Myometrial cell (primary cell): ENCODE results near the gene CDKAL1. TPM values are rescaled to one million over a fixed set of nuclear protein-coding genes. Genes with fewer than 3 reads are reported as not detected.

Experiments
- total RNA-seq: library from RNA; depleted of rRNA; stranded (reverse); fragments of >200 nt; gene quantifications from 2 replicates; pipeline ENCODE4 v1.2.3, GENCODE V29; 2015

The CDKAL1 gene
- 11.2 and 15.8 TPM in 2 replicates for total RNA-seq

DNA sequence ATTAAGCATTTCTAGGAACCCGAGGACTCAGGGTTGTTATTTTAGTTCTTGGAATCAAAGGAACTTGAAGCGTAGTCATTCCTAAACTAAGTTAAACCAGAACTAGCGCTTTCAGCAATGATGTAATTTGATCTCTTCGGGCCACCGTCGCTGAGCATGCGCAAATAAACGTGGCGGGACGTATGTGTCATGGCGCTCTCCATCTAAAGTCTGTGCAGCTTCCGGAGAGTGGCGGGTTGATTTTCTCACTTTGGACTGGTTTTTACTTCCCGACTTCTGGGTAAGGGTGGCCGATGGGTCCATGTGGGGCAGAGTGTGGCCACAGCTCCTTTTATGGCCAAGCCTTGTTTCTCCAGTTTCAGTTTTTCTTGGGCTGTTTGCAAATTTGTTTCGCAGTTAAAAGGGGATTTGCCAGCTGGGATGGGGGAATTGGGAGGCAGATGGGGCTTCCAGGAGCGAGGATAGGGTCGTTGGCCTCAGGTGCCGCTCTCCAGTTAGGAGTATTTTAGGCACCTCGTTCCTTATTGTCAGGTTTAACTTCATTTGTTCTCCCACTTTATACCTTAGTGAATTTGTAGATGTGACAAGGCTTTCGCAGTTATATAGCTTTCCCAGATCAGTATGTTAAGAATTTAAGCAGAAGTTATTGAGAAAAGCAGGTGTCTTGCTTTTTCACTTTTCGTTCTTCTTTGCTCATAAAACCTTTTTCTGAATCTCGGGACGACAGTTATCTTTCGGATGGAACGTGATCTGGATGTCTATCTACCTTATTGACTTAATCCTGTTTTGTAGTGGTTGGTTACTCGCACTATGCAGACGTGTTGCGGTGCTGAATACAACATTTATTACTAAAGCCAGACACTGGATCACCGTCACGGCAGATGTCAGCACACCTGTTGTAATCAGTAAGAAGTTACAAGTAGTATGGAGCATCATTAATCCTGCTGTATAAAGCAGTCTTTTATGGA lies at the start of gene CDKAL1:
TSS of gene CDKAL1 (plus strand) at position 163 of the 968 bp plus-strand sequence. CDS start 11,894 bp downstream, outside the sequence.

Other genes starting within 250 kb of the CDKAL1 start
- 2.3 and 2.9 TPM in 2 replicates for gene E2F3, start 132.6 kb upstream of the CDKAL1 start, total RNA-seq